Endothelial cell (in vitro differentiated cells): ENCODE data around the gene PRDM2. TPM values are rescaled to one million over a fixed set of nuclear protein-coding genes. Genes with fewer than 3 reads are reported as not detected.

Source experiments
- DNase-seq: peaks from one replicate; pipeline ENCODE4 v3.0.0; 2021; ENCODE audit warnings: low spot score
- H3K27ac Mint-ChIP-seq: one replicate; pipeline ENCODE4 v1.8.0; 2021; ENCODE audit warnings: mixed read lengths, inconsistent platforms; ENCODE audit not compliant: unreplicated experiment
- H3K27me3 Mint-ChIP-seq: one replicate; pipeline ENCODE4 v1.8.0; 2021; ENCODE audit warnings: mild to moderate bottlenecking, moderate library complexity, mixed read lengths, inconsistent platforms; ENCODE audit not compliant: unreplicated experiment
- H3K36me3 Mint-ChIP-seq: one replicate; pipeline ENCODE4 v1.8.0; 2021; ENCODE audit warnings: mild to moderate bottlenecking, low read depth, mixed read lengths, inconsistent platforms; ENCODE audit not compliant: unreplicated experiment
- H3K4me1 Mint-ChIP-seq: one replicate; pipeline ENCODE4 v1.8.0; 2021; ENCODE audit warnings: mild to moderate bottlenecking, mixed read lengths, inconsistent platforms; ENCODE audit not compliant: unreplicated experiment
- H3K4me3 Mint-ChIP-seq: one replicate; pipeline ENCODE4 v1.8.0; 2021; ENCODE audit warnings: mild to moderate bottlenecking, mixed read lengths, inconsistent platforms; ENCODE audit not compliant: unreplicated experiment
- H3K9me3 Mint-ChIP-seq: one replicate; pipeline ENCODE4 v1.8.0; 2021; ENCODE audit warnings: mixed read lengths, inconsistent platforms; ENCODE audit not compliant: unreplicated experiment
- total RNA-seq: library from RNA; stranded (reverse); fragmentation: NEBNext Ultra II Directional; extraction: Animal tissue kit (Norgen Biotek cat#: 25700); gene quantifications from one replicate; pipeline ENCODE4 v1.2.1, GENCODE V29; 2021; ENCODE audit not compliant: unreplicated experiment
- TF ChIP-seq, protein P1 (sequence below): fragments of 200-600 bp; sonication (generic); IDR thresholded peaks from one replicate; pipeline ENCODE4 v1.5.0; 2021; ENCODE audit warnings: antibody characterized with exemption; ENCODE audit not compliant: unreplicated experiment

Gene PRDM2
- total RNA-seq, 1 donor from 2014 or later: 49.7 TPM

DNA sequence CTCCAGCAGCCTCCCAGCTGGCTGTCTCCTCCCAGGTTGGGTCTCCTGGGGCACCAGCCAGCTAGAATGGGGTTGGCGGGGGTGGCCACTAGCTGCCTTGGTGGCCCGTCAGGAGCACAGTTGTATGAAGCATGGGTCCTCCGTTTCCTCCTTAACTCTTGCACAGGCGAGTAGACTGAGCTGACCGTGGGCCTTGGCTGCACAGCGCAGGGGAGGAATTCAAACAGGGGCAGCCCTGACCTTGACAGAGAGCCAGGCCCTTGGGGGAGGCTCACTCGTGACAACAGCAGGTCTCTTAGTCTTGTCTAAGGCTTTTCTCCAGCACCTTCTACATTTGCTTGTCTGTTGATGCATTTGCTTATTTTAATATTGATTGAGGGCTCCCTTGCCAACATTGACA is 114.1 kb downstream of the PRDM2 start:
- no peak overlapping the region for H3K4me3 Mint-ChIP-seq
- no peak for DNase-seq
- H3K4me1 Mint-ChIP-seq: peaks cover 8% of the 10 kb centered on the region
- no peak overlapping the region for H3K27ac Mint-ChIP-seq
- no peaks in the 10 kb centered on the region for H3K9me3 Mint-ChIP-seq
- peaks cover 3% of the 10 kb centered on the region for H3K36me3 Mint-ChIP-seq
- H3K27me3 Mint-ChIP-seq: peaks cover 6% of the 10 kb centered on the region
- TF ChIP-seq, protein P1, sequence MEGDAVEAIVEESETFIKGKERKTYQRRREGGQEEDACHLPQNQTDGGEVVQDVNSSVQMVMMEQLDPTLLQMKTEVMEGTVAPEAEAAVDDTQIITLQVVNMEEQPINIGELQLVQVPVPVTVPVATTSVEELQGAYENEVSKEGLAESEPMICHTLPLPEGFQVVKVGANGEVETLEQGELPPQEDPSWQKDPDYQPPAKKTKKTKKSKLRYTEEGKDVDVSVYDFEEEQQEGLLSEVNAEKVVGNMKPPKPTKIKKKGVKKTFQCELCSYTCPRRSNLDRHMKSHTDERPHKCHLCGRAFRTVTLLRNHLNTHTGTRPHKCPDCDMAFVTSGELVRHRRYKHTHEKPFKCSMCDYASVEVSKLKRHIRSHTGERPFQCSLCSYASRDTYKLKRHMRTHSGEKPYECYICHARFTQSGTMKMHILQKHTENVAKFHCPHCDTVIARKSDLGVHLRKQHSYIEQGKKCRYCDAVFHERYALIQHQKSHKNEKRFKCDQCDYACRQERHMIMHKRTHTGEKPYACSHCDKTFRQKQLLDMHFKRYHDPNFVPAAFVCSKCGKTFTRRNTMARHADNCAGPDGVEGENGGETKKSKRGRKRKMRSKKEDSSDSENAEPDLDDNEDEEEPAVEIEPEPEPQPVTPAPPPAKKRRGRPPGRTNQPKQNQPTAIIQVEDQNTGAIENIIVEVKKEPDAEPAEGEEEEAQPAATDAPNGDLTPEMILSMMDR: no peak

DNA sequence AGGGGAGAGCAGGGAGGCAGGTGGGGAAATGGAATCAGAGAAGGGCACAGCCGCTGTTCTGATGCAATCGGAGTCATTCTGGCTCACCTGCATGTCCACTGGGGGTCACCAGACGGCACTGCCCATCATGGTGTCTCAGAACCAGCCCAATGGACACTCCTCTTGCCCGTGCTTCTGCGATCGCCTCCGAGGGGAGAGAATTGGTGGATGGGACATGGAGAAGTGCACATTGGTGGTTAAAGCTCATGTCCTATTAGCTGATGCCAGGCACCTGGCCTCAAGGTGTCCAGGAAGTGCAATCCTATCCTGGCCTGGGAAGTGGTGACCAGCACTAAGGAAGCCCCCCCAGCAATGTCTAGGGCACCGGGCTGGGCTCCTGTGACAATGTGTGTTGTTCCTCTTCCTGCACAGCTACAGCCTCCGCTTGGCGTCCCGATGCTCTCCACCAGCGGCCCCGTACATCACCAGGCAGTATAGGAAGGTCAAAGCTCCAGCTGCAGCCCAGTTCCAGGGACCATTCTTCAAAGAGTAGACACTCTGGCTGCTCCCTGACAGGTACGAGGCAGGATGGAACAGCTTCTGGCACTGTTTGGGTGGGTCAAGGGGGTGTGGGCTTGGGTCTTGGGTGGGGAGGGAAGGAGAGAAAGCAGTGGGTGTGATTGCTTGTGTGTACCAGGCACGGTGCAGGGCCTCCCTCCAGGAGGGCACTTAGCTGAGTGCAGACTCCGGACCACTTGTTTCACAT is 116.2 kb downstream of the PRDM2 start:
- Mint-ChIP-seq H3K27ac (no peak overlapping the region), H3K4me3 (no peak overlapping the region), H3K9me3 (no peaks in the 10 kb centered on the region), H3K36me3 (peaks cover 3% of the 10 kb centered on the region), H3K27me3 (peaks cover 8% of the 10 kb centered on the region), H3K4me1 (peaks cover 8% of the 10 kb centered on the region)
- no peak for DNase-seq
- TF ChIP-seq, protein P1: no peak

DNA sequence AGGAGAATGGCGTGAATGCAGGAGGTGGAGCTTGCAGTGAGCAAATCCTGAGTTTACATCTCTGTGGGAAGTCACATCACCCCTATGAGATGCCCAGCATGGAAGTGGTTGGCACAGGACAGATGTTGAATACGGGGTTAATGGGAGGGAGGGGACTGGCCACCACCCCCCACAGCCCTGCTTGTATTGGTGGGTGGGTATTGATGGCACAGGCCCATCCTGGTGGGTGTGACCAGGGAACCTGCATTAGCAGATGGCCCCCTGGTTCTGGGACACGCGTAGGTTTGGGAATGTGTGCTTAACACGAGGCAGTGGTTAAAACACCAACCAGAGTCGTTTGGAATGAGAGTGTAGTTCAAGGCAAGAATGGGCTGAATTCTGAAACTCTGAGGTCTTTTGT is 117.9 kb downstream of the PRDM2 start:
- H3K36me3 Mint-ChIP-seq: no peaks in the 10 kb centered on the region
- H3K27me3 Mint-ChIP-seq: peaks cover 4% of the 10 kb centered on the region
- TF ChIP-seq, protein P1: no peak
- no peaks in the 10 kb centered on the region for H3K9me3 Mint-ChIP-seq
- peaks cover 6% of the 10 kb centered on the region for H3K4me1 Mint-ChIP-seq
- H3K27ac Mint-ChIP-seq: no peak overlapping the region
- H3K4me3 Mint-ChIP-seq: no peak overlapping the region
- DNase-seq: no peak

DNA sequence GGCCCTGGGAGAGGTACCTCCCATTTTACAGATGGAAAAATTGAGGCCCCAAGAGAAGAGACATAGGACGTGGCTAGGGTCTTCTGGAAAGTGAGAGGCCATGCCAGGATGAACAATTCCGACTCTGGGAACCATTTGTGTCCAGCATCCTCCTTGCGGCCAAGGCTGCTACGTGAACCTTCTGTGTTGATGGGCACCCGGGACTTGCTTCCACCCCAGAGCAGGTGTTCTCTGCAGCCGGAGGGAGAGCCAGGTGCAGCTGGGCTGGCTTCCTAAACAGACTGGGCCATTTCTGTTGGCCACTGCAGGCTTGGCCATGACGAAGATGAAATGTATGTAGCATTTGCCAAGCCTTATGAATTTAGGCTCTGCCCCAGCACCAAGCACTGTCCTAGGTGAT is 118.9 kb downstream of the PRDM2 start:
- no peak for DNase-seq
- peaks cover 4% of the 10 kb centered on the region for H3K27me3 Mint-ChIP-seq
- no peaks in the 10 kb centered on the region for H3K4me1 Mint-ChIP-seq
- H3K27ac Mint-ChIP-seq: no peak overlapping the region
- TF ChIP-seq, protein P1: no peak
- H3K4me3 Mint-ChIP-seq: no peak overlapping the region
- no peaks in the 10 kb centered on the region for H3K36me3 Mint-ChIP-seq
- H3K9me3 Mint-ChIP-seq: no peaks in the 10 kb centered on the region

DNA sequence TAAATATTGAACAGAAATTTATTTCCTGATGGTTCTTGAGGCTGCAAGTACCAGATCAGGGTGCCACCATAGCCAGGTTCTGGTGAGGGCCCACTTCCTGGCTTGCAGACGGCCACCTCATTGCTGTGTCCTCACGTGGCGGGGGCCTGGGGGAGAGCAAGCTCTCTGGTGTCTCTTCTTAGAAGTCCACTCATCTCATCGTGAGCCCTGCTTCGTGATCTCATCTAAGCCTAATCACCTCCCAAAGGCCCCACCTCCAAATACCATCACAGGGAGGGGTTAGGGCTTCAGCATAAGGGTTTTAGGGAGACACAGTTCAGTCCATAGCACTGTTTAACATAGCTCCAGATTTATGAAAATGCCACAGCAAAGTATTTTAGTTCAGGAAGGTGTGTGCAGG is 119.7 kb downstream of the PRDM2 start:
- DNase-seq: no peak
- no peaks in the 10 kb centered on the region for H3K4me1 Mint-ChIP-seq

More for the DNA sequence above, 119.7 kb downstream of the PRDM2 start:
- H3K27ac Mint-ChIP-seq: no peak overlapping the region
- H3K4me3 Mint-ChIP-seq: no peak overlapping the region
- TF ChIP-seq, protein P1: no peak
- H3K27me3 Mint-ChIP-seq: peaks cover 3% of the 10 kb centered on the region
- no peaks in the 10 kb centered on the region for H3K9me3 Mint-ChIP-seq
- H3K36me3 Mint-ChIP-seq: no peaks in the 10 kb centered on the region
